ENCODE data around the gene MTMR6.
A peak's percentile ranks its signal among the peaks of the same experiment; 100 is the strongest.

MTMR6 gene

GRCh38 chr13:25281193-25281934 lies 5.9 kb downstream of the MTMR6 start:
- Histone ChIP-seq H3K27ac (no peak overlapping the region), H3K4me2 (peak overlapping the region; percentile 21), H3K27me3 (no peaks in the 10 kb centered on the region), H3K36me3 (0 out of 2 replicates have a peak, but pooled peaks cover 9% of the 10 kb centered on the region), H3K4me3 (no peak overlapping the region), H3K9ac (0 out of 2 replicates have a peak overlapping the region, but pooled peaks have one; percentile 1), H3K4me1 (peaks cover 29% of the 10 kb centered on the region), H3K9me3 (no peaks in the 10 kb centered on the region), H4K20me1 (peaks cover 43% of the 10 kb centered on the region)
- no peak for TF ChIP-seq Cebpa-rat (IDR thresholded peaks at IDR 0.05)

DNA sequence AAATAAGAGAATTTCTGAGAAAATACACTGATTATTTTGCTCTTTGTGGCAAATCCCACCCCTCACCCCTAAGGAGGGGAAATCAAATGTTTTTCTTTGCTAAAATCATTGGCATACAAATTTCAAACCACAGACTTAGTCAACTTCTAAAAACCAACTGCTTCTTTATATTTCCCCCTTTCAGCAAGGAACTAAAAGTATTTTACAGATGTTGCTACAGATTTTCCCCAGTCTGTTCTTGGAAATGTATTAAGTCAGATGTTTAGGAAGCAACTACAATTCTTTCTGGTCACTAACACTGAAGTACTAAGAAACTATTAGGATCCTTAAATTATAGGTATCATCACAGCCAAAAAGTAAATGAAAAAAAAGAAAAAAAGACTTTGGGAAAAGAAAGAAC lies 6.9 kb downstream of the MTMR6 start:
- H3K27me3 ChIP-seq: no peaks in the 10 kb centered on the region
- no peak overlapping the region for H3K9ac ChIP-seq
- no peak overlapping the region for H3K27ac ChIP-seq
- H3K4me2 ChIP-seq: no peak overlapping the region
- H3K9me3 ChIP-seq: no peaks in the 10 kb centered on the region
- peaks cover 48% of the 10 kb centered on the region for H4K20me1 ChIP-seq
- 0 out of 2 replicates have a peak, but pooled peaks cover 9% of the 10 kb centered on the region for H3K36me3 ChIP-seq
- H3K4me1 ChIP-seq: peaks cover 20% of the 10 kb centered on the region
- TF ChIP-seq Cebpa-rat (IDR thresholded peaks at IDR 0.05): no peak
- H3K4me3 ChIP-seq: no peak overlapping the region

- Histone ChIP-seq H3K4me2 (no peak overlapping the region), H3K9me3 (no peaks in the 10 kb centered on the region), H3K27ac (no peak overlapping the region), H3K4me1 (peaks cover 8% of the 10 kb centered on the region), H3K4me3 (no peak overlapping the region), H4K20me1 (peaks cover 41% of the 10 kb centered on the region), H3K9ac (no peak overlapping the region), H3K36me3 (peaks cover 26% of the 10 kb centered on the region), H3K27me3 (no peaks in the 10 kb centered on the region)
- TF ChIP-seq Cebpa-rat (IDR thresholded peaks at IDR 0.05): no peak
Observed at GRCh38 chr13:25276748-25277147, 10.5 kb downstream of the MTMR6 start.

DNA sequence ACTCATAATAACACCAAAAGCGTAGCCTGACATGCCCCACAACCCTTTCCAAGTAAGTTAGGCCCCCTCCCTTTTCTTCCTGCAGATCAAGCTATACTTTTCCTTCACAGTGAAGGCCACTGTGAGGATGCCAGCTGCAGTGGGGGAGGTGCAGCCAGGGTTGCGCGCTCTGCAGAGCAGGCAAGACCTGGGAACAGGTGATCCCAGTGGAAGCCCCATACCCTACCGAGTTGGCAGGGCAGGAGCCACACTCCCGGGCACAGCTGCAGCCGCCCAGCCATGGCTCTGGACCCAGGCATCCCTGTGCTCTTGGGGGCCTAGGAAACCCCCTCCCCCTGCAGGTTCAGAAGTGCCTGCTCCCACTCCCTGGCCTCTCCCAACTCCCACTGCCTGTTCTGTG lies 18.7 kb downstream of the MTMR6 start:
- Histone ChIP-seq H3K4me1 (peaks cover 8% of the 10 kb centered on the region), H3K36me3 (peaks cover 76% of the 10 kb centered on the region), H3K4me2 (no peak overlapping the region), H3K27ac (no peak overlapping the region), H3K27me3 (no peaks in the 10 kb centered on the region), H3K9me3 (no peaks in the 10 kb centered on the region), H3K4me3 (no peak overlapping the region), H4K20me1 (peaks cover 24% of the 10 kb centered on the region), H3K9ac (no peak overlapping the region)
- TF ChIP-seq Cebpa-rat (IDR thresholded peaks at IDR 0.05): no peak

DNA sequence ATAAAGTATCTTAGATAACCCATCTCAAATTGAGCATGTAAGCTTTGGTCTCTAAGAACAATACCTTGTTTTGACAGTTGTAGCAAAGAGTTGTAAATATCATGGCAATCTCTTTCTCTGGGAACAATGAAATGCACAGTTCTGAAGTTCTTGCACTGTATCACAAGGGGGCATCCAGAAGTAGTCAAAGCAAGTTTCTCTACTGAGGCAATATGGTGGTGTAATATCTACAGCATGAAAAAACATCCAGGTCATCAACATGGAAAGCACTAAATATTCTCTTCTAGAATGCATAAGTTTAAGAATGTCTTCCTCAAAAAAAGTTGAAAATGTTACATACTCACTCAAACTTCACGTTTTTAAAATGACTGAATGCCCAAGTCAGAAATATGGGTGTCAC lies 19.6 kb downstream of the MTMR6 start:
- no peaks in the 10 kb centered on the region for H3K9me3 ChIP-seq
- peaks cover 24% of the 10 kb centered on the region for H4K20me1 ChIP-seq
- peaks cover 8% of the 10 kb centered on the region for H3K4me1 ChIP-seq
- no peak overlapping the region for H3K4me2 ChIP-seq
- H3K27me3 ChIP-seq: no peaks in the 10 kb centered on the region
- no peak overlapping the region for H3K9ac ChIP-seq
- no peak overlapping the region for H3K27ac ChIP-seq
- no peak overlapping the region for H3K4me3 ChIP-seq
- no peak for TF ChIP-seq Cebpa-rat (IDR thresholded peaks at IDR 0.05)
- peaks cover 77% of the 10 kb centered on the region for H3K36me3 ChIP-seq

DNA sequence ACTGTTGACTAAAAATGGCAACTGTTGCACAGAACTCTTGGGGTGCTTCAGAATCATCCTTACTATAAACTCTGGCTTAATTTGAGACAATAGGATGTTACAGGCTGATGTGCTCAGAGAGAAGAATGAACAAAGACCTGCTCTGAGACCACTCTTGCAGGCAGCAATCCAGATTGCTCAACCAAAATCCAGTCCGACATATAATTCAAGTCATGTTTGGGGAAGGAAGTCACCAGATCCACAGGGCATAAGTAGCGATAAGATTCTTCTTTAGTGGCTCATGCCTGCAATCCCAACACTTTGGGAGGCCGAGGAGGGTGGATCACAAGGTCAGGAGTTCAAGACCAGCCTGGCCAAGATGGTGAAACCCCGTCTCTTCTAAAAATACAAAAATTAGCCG lies 20.6 kb downstream of the MTMR6 start:
- Histone ChIP-seq H3K36me3 (peaks cover 77% of the 10 kb centered on the region), H3K4me1 (peaks cover 8% of the 10 kb centered on the region)

DNA sequence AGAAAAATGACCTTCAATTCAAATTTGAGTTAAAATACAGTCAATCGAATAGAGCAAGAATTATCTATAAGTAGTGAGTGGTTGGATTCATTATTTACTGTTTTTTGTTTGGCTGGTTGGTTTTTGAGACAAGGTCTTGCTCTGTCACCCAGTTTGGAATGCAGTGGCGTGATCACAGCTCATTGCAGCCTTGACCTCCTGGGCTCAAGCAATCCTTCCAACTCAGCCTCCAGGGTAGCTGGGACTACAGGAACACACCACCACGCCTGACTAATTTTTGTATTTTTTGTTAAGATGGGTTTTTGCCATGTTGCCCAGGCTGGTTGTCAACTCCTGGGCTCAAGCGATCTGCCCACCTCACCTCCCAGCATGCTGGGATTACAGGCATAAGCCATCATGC lies 25.0 kb downstream of the MTMR6 start:
- no peak overlapping the region for H3K9ac ChIP-seq
- no peak overlapping the region for H3K4me2 ChIP-seq
- no peak overlapping the region for H3K27ac ChIP-seq
- no peak overlapping the region for H3K4me3 ChIP-seq
- no peaks in the 10 kb centered on the region for H3K9me3 ChIP-seq
- no peaks in the 10 kb centered on the region for H3K4me1 ChIP-seq
- no peaks in the 10 kb centered on the region for H3K27me3 ChIP-seq
- no peaks in the 10 kb centered on the region for H4K20me1 ChIP-seq
- TF ChIP-seq Cebpa-rat (IDR thresholded peaks at IDR 0.05): no peak
- peaks cover 75% of the 10 kb centered on the region for H3K36me3 ChIP-seq

More for the DNA sequence above, 20.6 kb downstream of the MTMR6 start:
- no peaks in the 10 kb centered on the region for H3K27me3 ChIP-seq
- H3K27ac ChIP-seq: no peak overlapping the region
- TF ChIP-seq Cebpa-rat (IDR thresholded peaks at IDR 0.05): no peak
- H4K20me1 ChIP-seq: peaks cover 24% of the 10 kb centered on the region
- H3K4me2 ChIP-seq: no peak overlapping the region
- H3K4me3 ChIP-seq: no peak overlapping the region
- no peaks in the 10 kb centered on the region for H3K9me3 ChIP-seq
- H3K9ac ChIP-seq: no peak overlapping the region

GRCh38 chr13:25253702-25254101 lies 33.6 kb downstream of the MTMR6 start:
- Histone ChIP-seq H3K4me1 (peaks cover 4% of the 10 kb centered on the region; the same call in 1 of the 2 replicates), H3K27ac (no peak overlapping the region), H3K4me3 (no peak overlapping the region), H3K9me3 (no peaks in the 10 kb centered on the region), H3K27me3 (no peaks in the 10 kb centered on the region), H3K36me3 (peaks cover 44% of the 10 kb centered on the region), H4K20me1 (no peaks in the 10 kb centered on the region), H3K4me2 (no peak overlapping the region), H3K9ac (no peak overlapping the region)
- TF ChIP-seq Cebpa-rat (IDR thresholded peaks at IDR 0.05): no peak

GRCh38 chr13:25252752-25253151 lies 34.5 kb downstream of the MTMR6 start:
- Histone ChIP-seq H3K9ac (no peak overlapping the region), H3K4me2 (no peak overlapping the region), H3K27me3 (no peaks in the 10 kb centered on the region), H3K4me3 (no peak overlapping the region), H4K20me1 (no peaks in the 10 kb centered on the region), H3K27ac (no peak overlapping the region), H3K4me1 (peaks cover 14% of the 10 kb centered on the region), H3K9me3 (no peaks in the 10 kb centered on the region), H3K36me3 (peaks cover 43% of the 10 kb centered on the region)
- TF ChIP-seq Cebpa-rat (IDR thresholded peaks at IDR 0.05): no peak

DNA sequence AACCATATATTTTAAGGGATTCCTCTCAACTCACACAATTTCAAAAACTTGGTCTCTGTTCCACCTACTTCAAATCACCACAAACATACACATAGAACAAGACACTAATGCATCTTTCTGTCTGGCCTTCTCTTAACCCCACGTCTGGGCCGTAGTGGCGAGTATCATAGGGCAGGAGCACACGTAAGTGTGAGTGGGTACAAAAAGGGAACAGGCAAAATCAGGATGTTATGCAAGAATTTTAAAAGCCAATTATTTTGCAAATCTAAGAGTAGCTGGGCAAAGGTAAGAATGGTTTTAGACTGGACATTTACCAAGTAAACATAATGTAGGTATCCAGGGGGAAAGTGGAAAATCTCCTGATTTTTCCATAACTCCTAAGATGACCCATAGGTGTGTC lies 35.1 kb downstream of the MTMR6 start:
- H3K4me1 ChIP-seq: peaks cover 19% of the 10 kb centered on the region
- H3K9me3 ChIP-seq: no peaks in the 10 kb centered on the region
- no peak overlapping the region for H3K27ac ChIP-seq
- no peak for TF ChIP-seq Cebpa-rat (IDR thresholded peaks at IDR 0.05)
- H4K20me1 ChIP-seq: no peaks in the 10 kb centered on the region
- no peak overlapping the region for H3K9ac ChIP-seq
- peaks cover 38% of the 10 kb centered on the region for H3K36me3 ChIP-seq
- H3K4me3 ChIP-seq: no peak overlapping the region
- H3K4me2 ChIP-seq: no peak overlapping the region
- no peaks in the 10 kb centered on the region for H3K27me3 ChIP-seq

Measured in BLaER1 (cell line).